Endodermal cell (in vitro differentiated cells): ENCODE measurements around the gene TEAD2. TPM values are rescaled to one million over a fixed set of nuclear protein-coding genes. Genes with fewer than 3 reads are reported as not detected.
"Not testable (repeated sequence)": the region's sequence is repeated elsewhere in the genome, so short reads cannot be mapped to it uniquely, and the experiment has no call there.

Experiments used
- DNase-seq: peaks from one replicate; pipeline ENCODE4 v3.0.0-alpha.2; 2017
- H3K27ac ChIP-seq: 2 replicates; pipeline ENCODE4 v1.5.1; 2013; ENCODE audit warnings: mild to moderate bottlenecking, low read depth, low read length, moderate library complexity
- H3K27me3 ChIP-seq: 2 replicates; pipeline ENCODE4 v1.6.1; 2013; ENCODE audit warnings: mild to moderate bottlenecking, low read length, moderate library complexity; ENCODE audit not compliant: insufficient read depth, control insufficient read depth, poor library complexity, severe bottlenecking
- H3K36me3 ChIP-seq: 2 replicates; pipeline ENCODE4 v1.7.0; 2013; ENCODE audit warnings: mild to moderate bottlenecking, low read length, moderate library complexity; ENCODE audit not compliant: control insufficient read depth, insufficient read depth
- H3K4me1 ChIP-seq: one replicate; pipeline ENCODE4 v1.7.0; 2013; ENCODE audit warnings: low read length; ENCODE audit not compliant: control insufficient read depth, insufficient read depth
- H3K4me3 ChIP-seq: 2 replicates; pipeline ENCODE4 v1.5.1; 2013; ENCODE audit warnings: mild to moderate bottlenecking, low read length, moderate library complexity
- H3K9ac ChIP-seq: 2 replicates; pipeline ENCODE4 v1.6.1; 2013; ENCODE audit warnings: mild to moderate bottlenecking, low read length, moderate library complexity; ENCODE audit not compliant: poor library complexity, severe bottlenecking; ENCODE audit errors: extremely low read depth
- H3K9me3 ChIP-seq: 2 replicates; pipeline ENCODE4 v1.6.1; 2013; ENCODE audit warnings: mild to moderate bottlenecking, low read length, moderate library complexity; ENCODE audit not compliant: control insufficient read depth
- H3K27ac Mint-ChIP-seq: 2 replicates; pipeline ENCODE4 v1.8.0; 2020; ENCODE audit warnings: mixed read lengths
- H3K27me3 Mint-ChIP-seq: 2 replicates; pipeline ENCODE4 v1.8.0; 2021; ENCODE audit warnings: mild to moderate bottlenecking, mixed read lengths; ENCODE audit not compliant: insufficient read depth
- H3K36me3 Mint-ChIP-seq: 2 replicates; pipeline ENCODE4 v1.8.0; 2020; ENCODE audit warnings: low read depth, mixed read lengths
- H3K4me1 Mint-ChIP-seq: 2 replicates; pipeline ENCODE4 v1.8.0; 2020; ENCODE audit warnings: mixed read lengths
- H3K4me3 Mint-ChIP-seq: 2 replicates; pipeline ENCODE4 v1.8.0; 2020; ENCODE audit warnings: mild to moderate bottlenecking, moderate library complexity, mixed read lengths
- H3K9me3 Mint-ChIP-seq: 2 replicates; pipeline ENCODE4 v1.8.0; 2020; ENCODE audit warnings: mild to moderate bottlenecking, mixed read lengths
- CTCF ChIP-seq: fragments of 200-600 bp; sonication (generic); conservative IDR thresholded peaks from 2 replicates; pipeline ENCODE4 v1.5.0; 2021; ENCODE audit warnings: antibody characterized with exemption, mild to moderate bottlenecking
- WGBS, 2 experiments: methylation state at CpG; one replicate each; pipeline versions ENCODE4 v1.1.5 to v1.1.7; 2013; ENCODE audit warnings: missing lambda C conversion rate in 2 of 2, mixed read lengths in 1 of 2; ENCODE audit not compliant: insufficient coverage in 1 of 2, insufficient read length in 1 of 2; 5-methylcytosine and 5-hydroxymethylcytosine counted together
- total RNA-seq, 2 donors: library from RNA; stranded (reverse); fragmentation: NEBNext Ultra II Directional in 1 of 2; extraction: Animal tissue kit (Norgen Biotek cat#: 25700) in 1 of 2; gene quantifications; 2 replicates in 1 of 2; 3 replicates in 1 of 2; pipeline ENCODE4 v1.2.1, GENCODE V29; 2021

TEAD2 gene
- total RNA-seq, 2 donors from 2014 or later, result 142 to 166 TPM

- Histone ChIP-seq H3K27me3 (no peaks in the 10 kb centered on the region), H3K4me3 (no peak overlapping the region), H3K9ac (no peak overlapping the region), H3K4me1 (no peaks in the 10 kb centered on the region), H3K36me3 (no peaks in the 10 kb centered on the region), H3K9me3 (peaks cover 10% of the 10 kb centered on the region), H3K27ac (no peak overlapping the region)
- Mint-ChIP-seq H3K4me1 (no peaks in the 10 kb centered on the region), H3K27me3 (peaks cover 15% of the 10 kb centered on the region), H3K4me3 (no peak overlapping the region), H3K27ac (no peak overlapping the region), H3K9me3 (peaks cover 16% of the 10 kb centered on the region), H3K36me3 (no peaks in the 10 kb centered on the region)
- no peak for DNase-seq
- no peak for TF ChIP-seq CTCF
- 89 to 92% methylated on average over 3 of the region's 3 CpGs for WGBS, 2 experiments
These were observed 16.3 kb upstream of the TEAD2 start for GRCh38 chr19:49378512-49378911.

GRCh38 chr19:49374665-49375434, 12.6 kb upstream of the TEAD2 start:
- no peak for TF ChIP-seq CTCF
- H3K36me3 ChIP-seq, result no peaks in the 10 kb centered on the region
- H3K4me3 Mint-ChIP-seq, result no peak overlapping the region

GRCh38 chr19:49373174-49373573, 11.0 kb upstream of the TEAD2 start:
- H3K27me3 ChIP-seq, H3K4me3 Mint-ChIP-seq, DNase-seq, H3K4me1 Mint-ChIP-seq, H3K36me3 ChIP-seq, H3K4me3 ChIP-seq, H3K36me3 Mint-ChIP-seq, H3K27ac Mint-ChIP-seq, H3K27ac ChIP-seq, H3K4me1 ChIP-seq, H3K9ac ChIP-seq: not testable (repeated sequence)
- Mint-ChIP-seq H3K27me3 (peaks cover 30% of the 10 kb centered on the region), H3K9me3 (peaks cover 20% of the 10 kb centered on the region)
- peaks cover 18% of the 10 kb centered on the region for H3K9me3 ChIP-seq
- whole genome bisulfite sequencing, 2 experiments, result 71 to 92% methylated on average over 1 to 3 of the region's 3 CpGs

More at GRCh38 chr19:49374665-49375434, 12.6 kb upstream of the TEAD2 start:
- peaks cover 7% of the 10 kb centered on the region for H3K9me3 Mint-ChIP-seq
- H3K4me3 ChIP-seq, result no peak overlapping the region
- WGBS, 2 experiments, result 91 to 92% methylated on average over 8 to 16 of the region's 16 CpGs
- H3K27ac Mint-ChIP-seq, result no peak overlapping the region
- H3K27me3 ChIP-seq, result no peaks in the 10 kb centered on the region
- H3K36me3 Mint-ChIP-seq, result no peaks in the 10 kb centered on the region
- no peaks in the 10 kb centered on the region for H3K4me1 ChIP-seq
- no peaks in the 10 kb centered on the region for H3K4me1 Mint-ChIP-seq
- no peak overlapping the region for H3K27ac ChIP-seq
- DNase-seq, result no peak
- H3K9ac ChIP-seq, result no peak overlapping the region
- peaks cover 27% of the 10 kb centered on the region for H3K27me3 Mint-ChIP-seq
- H3K9me3 ChIP-seq, result peaks cover 4% of the 10 kb centered on the region
